ENCODE results near the gene CDC14A.

Gene CDC14A

GRCh38 chr1:100455478-100456072 lies 103.3 kb downstream of the CDC14A start:
- no peak for DNase-seq

- no peak for DNase-seq
Measured at GRCh38 chr1:100456880-100457279, 104.6 kb downstream of the CDC14A start.

DNA sequence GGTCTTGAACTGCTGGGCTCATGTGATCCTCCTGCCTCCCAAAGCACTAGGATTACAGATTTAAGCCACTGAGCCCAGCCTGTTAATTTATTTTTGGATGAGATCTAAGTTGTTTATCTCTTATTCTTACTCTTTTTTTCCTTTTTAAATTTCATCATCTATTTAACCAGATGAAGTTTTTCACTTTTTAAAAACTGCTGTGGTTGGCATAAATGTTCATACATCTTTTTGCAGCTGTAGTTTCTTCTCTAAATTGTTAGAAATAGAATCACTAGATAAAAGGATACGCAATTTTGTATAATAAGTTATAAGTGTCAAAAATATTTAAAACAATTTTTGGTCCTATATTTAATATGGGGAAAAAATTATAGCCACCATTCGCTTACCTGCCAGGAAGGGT lies 105.4 kb downstream of the CDC14A start:
- DNase-seq: no peak

DNA sequence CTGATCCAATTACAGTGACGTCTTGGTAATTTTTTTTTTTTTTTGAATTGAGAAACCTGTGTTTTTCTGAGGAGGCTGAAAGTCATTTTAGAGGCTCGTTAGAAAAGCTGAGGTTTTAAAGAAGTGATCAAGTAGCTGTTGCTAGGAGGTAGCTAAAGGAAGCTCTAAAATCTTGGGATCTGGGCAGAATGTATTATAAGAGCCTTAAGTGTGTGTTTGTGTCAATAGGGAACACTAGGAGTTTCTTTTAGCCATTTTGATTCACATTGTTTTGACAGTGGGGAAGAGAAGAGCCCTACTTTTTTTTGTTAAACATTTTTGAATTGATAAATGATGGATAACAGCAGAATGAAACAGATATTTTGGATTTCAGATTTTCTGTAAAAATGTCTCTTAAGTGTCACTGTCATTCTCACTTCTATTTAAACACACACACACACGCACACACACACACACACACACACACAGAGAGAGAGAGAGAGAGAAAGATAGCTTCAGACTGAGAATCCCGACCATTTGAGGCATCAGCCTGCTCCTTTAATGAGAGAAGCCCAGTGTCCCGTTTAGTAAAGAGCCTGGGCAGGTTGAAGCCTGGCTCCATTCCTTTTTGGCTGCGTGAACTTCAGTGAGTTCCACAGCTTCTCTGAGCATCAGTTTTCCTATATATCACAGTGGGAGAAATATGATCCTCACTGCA lies 106.5 kb downstream of the CDC14A start:
- DNase-seq: no peak

DNA sequence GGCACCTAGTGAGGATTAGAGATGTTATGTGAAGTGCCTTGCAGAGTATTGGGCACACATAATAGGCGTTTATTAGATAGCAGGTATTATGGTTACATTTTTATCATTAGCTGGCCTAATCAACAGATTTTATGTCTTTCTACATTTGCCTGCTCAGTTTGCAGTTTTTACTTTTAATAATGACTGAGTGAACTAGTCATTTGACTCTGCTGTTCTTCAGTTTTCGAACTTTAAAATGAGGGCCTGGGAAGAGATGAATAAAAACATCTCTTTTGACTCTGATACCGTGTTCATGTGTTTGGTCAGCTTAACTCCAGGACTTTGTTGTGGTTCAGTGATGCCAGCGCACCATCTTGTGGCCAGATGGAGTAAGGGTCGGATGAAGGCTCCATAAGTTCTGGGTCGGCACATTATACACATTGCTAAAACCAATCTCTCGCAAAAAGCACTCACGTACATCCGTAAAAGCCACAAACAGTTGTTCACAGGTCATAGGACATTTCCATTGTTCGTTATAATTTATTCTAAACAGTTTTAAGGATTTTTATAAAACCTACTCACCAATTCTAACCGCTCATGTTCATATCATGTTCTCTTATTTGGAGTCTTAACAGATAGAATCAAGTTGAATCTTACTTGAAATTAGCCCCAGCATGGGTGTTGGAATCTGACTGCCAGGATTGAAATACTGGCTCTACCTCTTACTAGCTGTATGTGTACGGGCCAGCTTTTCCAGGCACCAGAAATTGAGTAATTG lies 107.2 kb downstream of the CDC14A start:
- DNase-seq: peak; percentile 78

DNA sequence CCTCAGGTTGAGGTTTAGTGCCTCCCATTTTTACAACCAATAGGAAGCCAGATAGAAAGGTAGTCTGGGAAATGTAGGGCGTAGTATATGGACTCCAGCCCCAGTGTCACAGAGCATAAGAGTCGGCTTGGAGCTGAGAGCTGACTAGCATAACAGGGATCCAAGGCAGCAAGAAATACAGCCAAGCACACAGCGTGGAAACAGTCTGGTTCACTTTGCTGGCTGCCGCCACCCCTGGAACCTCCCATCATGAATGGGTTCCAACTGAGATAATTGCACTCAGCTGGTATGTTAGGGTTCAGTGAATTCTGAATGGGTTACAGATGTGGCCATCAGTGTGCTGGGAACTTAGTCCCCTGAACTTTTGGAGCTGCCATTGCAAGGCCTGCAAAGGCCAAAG lies 108.9 kb downstream of the CDC14A start:
- no peak for DNase-seq

GRCh38 chr1:100462326-100463025 lies 110.2 kb downstream of the CDC14A start:
- no peak for DNase-seq

- peak; percentile 65 for DNase-seq
Measured at GRCh38 chr1:100463791-100464424, 111.6 kb downstream of the CDC14A start.

GRCh38 chr1:100469578-100469977 lies 117.3 kb downstream of the CDC14A start:
- no peak for DNase-seq

DNA sequence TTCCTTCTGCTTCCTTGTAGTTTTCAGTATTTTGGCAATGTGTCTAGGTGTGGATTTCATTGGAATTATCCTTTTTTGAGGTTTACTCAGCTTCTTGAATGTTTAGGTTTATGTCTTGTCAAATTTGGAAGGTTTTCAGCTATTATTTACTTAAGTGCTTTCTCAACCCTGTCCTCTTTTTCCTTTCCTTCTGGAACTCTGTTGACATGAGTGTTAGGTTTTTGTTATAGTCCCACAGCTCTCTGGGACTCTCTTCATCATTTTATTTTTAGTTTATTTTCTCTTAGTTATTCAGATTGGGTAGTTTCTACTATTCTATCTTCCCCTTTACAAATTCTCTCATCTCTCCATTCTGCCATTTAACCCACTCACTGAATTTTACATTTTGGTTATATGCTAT lies 122.5 kb downstream of the CDC14A start:
- DNase-seq: no peak

DNA sequence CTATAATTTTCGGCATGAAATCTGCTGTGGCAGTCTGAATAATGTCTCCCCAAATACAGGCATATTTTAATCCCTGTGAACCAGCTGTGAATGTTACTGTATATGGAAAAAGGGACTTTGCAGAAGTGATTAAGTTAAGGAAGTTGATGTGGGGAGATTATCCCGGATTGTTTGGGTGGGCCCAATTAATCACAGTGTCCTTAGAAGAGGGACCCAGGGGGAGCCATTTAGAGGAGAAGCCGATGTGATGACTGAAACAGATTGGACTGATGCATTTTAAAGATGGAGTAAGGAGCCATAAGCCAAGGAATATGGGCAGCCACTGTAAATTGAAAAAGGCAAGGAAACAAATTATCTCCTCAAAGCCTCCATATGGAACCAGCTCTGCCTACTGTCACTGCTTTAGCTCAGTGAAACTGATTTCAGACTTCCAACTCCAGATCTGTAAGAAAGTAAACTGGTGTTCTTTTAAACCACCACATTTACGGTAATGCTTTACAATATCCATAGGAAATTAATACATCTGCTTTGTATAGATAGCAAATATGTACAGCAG lies 124.5 kb downstream of the CDC14A start:
- no peak for DNase-seq

GRCh38 chr1:100478816-100479215 lies 126.5 kb downstream of the CDC14A start:
- DNase-seq: no peak

GRCh38 chr1:100479620-100480338 lies 127.5 kb downstream of the CDC14A start:
- no peak for DNase-seq

- no peak for DNase-seq
Measured at GRCh38 chr1:100481303-100481702, 129.0 kb downstream of the CDC14A start.

DNA sequence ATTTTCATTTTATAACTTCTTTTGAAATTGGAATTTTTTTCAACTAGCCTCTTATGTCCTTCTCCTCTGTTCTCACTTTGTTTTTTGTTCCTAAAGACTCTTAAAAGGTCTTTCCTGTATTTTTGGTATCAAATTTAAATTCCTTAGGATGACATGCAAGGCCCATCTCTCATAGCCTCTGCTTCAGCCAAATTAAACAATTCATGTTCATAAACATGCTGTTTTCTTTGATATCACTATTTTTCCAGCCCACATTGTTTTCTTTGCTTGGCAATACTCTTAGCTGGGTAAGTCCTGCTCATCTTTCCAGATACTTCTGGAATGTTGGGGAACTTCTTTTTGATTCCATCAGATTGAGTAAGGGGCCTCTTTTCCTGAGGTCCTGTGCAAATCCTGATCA lies 129.9 kb downstream of the CDC14A start:
- no peak for DNase-seq

GRCh38 chr1:100482748-100483147 lies 130.4 kb downstream of the CDC14A start:
- no peak for DNase-seq

- DNase-seq: no peak
Measured at GRCh38 chr1:100483230-100483629, 130.9 kb downstream of the CDC14A start.

GRCh38 chr1:100485855-100486258 lies 133.6 kb downstream of the CDC14A start:
- no peak for DNase-seq

DNA sequence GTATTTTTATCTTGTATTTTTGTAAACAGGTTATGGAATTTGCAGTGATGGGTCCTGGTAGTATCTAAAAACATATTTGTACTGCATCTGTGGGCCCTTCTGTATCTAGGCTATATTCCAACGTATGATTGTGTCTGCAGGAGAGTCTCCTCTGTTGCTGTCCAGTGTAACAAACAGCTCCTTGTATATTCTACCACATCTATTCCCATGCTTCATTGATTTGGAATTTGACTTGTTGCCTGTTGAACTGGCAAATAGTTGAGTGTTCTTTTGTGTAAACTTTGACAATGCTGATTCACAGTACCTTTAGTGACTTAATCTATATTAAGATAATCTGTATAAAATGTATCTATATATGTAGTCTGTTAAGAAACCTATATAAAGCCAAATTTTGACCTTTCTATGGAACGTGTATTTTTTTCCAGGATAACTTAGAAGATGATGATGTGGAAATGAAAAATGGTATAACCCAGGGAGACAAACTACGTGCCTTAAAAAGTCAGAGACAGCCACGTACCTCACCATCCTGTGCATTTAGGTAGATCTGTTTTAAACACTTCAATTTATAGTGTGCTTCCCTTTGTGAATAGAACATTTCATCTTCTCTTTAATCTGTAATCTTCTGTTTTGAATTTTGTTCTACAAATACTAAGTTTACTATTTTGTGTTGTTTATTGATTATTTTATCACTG lies 142.2 kb downstream of the CDC14A start:
- no peak for DNase-seq

DNA sequence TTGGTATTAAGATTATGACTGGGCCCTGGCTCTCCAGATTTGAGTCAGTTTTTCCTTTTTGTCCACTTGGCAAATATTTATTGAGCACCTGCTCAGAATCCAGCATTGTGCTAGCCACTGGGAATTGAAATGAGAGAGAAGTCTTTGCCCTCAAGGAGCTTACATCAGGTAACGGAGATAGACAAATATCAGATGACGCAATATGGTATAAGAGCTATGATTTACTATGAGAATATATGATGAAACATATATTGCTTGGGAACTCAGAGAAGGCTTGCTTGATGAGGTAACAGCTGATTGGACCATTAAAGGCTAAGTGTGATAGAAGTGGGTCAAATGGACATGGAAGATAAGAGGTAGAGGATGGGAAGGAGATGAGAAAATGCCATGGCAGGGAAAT lies 144.6 kb downstream of the CDC14A start:
- no peak for DNase-seq

DNA sequence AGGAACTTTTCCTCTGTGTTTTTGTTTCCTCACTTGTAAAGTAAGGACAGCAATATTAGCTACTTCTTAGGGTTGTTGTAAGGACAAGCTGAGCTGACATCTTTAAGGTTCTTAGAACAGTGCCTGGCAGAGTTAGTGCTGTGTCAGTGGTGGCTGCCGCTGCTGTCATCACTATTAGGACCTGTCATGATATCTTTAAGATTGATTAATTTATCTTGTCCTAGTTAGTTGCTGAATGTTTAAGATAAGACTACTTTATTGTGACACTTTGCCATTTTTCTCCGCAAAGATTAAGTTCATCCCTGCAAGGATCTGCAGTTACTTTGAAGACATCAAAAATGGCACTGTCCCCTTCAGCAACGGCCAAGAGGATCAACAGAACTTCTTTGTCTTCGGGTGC lies 145.5 kb downstream of the CDC14A start:
- DNase-seq: no peak

All from activated naive CD4-positive, alpha-beta T cell treated with Interleukin-2 at 50 U/mL for 16 hours (primary cell).